ENCODE results near the gene WFIKKN2. TPM values are rescaled to one million over a fixed set of nuclear protein-coding genes. Genes with fewer than 3 reads are reported as not detected.

The WFIKKN2 gene
- total and polyA plus RNA-seq, 2 of the 13 experiments (the other 11 are each of a cell fraction or from before 2014, with no cell fraction given): not detected

DNA sequence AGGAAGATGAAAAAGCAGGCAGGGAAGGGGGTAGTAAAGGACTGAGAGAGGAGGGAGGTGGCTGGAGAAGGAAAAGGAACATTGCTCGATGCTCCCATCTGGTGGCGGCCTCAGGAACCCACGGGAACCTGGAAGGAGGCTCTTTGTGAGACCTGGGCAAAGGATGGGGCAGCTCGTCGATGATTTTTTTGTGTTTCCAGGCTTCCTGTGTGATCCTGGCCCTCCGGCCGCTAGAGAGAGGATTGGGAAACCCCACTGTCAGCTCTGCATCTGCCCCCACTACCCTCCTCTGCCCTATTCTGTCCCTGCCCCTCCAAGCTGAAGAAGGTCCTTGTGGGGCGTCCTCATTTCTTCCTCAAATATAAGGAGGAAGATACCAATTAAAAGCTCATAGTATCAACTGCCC lies 6.6 kb downstream of the WFIKKN2 start (continued):
- TF ChIP-seq, protein P1, sequence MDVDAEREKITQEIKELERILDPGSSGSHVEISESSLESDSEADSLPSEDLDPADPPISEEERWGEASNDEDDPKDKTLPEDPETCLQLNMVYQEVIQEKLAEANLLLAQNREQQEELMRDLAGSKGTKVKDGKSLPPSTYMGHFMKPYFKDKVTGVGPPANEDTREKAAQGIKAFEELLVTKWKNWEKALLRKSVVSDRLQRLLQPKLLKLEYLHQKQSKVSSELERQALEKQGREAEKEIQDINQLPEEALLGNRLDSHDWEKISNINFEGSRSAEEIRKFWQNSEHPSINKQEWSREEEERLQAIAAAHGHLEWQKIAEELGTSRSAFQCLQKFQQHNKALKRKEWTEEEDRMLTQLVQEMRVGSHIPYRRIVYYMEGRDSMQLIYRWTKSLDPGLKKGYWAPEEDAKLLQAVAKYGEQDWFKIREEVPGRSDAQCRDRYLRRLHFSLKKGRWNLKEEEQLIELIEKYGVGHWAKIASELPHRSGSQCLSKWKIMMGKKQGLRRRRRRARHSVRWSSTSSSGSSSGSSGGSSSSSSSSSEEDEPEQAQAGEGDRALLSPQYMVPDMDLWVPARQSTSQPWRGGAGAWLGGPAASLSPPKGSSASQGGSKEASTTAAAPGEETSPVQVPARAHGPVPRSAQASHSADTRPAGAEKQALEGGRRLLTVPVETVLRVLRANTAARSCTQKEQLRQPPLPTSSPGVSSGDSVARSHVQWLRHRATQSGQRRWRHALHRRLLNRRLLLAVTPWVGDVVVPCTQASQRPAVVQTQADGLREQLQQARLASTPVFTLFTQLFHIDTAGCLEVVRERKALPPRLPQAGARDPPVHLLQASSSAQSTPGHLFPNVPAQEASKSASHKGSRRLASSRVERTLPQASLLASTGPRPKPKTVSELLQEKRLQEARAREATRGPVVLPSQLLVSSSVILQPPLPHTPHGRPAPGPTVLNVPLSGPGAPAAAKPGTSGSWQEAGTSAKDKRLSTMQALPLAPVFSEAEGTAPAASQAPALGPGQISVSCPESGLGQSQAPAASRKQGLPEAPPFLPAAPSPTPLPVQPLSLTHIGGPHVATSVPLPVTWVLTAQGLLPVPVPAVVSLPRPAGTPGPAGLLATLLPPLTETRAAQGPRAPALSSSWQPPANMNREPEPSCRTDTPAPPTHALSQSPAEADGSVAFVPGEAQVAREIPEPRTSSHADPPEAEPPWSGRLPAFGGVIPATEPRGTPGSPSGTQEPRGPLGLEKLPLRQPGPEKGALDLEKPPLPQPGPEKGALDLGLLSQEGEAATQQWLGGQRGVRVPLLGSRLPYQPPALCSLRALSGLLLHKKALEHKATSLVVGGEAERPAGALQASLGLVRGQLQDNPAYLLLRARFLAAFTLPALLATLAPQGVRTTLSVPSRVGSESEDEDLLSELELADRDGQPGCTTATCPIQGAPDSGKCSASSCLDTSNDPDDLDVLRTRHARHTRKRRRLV (CRISPR knock-in tag; IDR thresholded peaks at IDR 0.05): no peak
- TF ChIP-seq NR2F6 (IDR thresholded peaks at IDR 0.05) (no peak), NR2F6 (CRISPR knock-in tag; IDR thresholded peaks at IDR 0.05) (no peak), PAX8 (CRISPR knock-in tag; IDR thresholded peaks at IDR 0.05; ENCODE audit: borderline replicate concordance) (no peak), ZNF430 (CRISPR knock-in tag; IDR thresholded peaks at IDR 0.05) (no peak), SMAD9 (CRISPR knock-in tag; IDR thresholded peaks at IDR 0.05) (no peak), ZNF570 (CRISPR knock-in tag; IDR thresholded peaks at IDR 0.05; ENCODE audit: borderline replicate concordance) (no peak), TOPORS (CRISPR knock-in tag; IDR thresholded peaks at IDR 0.05) (no peak), CEBPB (IDR thresholded peaks at IDR 0.05; ENCODE audit: borderline replicate concordance, low read depth, low read length) (no peak), ZNF792 (CRISPR knock-in tag; IDR thresholded peaks at IDR 0.05) (peak; percentile 41; the same call in 1 of the 2 replicates), FOSL2 (CRISPR knock-in tag; IDR thresholded peaks at IDR 0.05) (peak; percentile 19; the same call in 1 of the 2 replicates), NR2C2 (CRISPR knock-in tag; IDR thresholded peaks at IDR 0.05; ENCODE audit: borderline replicate concordance) (no peak), SIN3A (IDR thresholded peaks at IDR 0.05; ENCODE audit: borderline replicate concordance, low read depth, low read length) (no peak), HNRNPK (IDR thresholded peaks at IDR 0.05; ENCODE audit: low read depth, low read length, poor library complexity, severe bottlenecking) (peak; percentile 52), CBFB (CRISPR knock-in tag; IDR thresholded peaks at IDR 0.05) (no peak), ZNF761 (CRISPR knock-in tag; conservative IDR thresholded peaks at IDR 0.05) (no peak)
- TF ChIP-seq, protein P2, sequence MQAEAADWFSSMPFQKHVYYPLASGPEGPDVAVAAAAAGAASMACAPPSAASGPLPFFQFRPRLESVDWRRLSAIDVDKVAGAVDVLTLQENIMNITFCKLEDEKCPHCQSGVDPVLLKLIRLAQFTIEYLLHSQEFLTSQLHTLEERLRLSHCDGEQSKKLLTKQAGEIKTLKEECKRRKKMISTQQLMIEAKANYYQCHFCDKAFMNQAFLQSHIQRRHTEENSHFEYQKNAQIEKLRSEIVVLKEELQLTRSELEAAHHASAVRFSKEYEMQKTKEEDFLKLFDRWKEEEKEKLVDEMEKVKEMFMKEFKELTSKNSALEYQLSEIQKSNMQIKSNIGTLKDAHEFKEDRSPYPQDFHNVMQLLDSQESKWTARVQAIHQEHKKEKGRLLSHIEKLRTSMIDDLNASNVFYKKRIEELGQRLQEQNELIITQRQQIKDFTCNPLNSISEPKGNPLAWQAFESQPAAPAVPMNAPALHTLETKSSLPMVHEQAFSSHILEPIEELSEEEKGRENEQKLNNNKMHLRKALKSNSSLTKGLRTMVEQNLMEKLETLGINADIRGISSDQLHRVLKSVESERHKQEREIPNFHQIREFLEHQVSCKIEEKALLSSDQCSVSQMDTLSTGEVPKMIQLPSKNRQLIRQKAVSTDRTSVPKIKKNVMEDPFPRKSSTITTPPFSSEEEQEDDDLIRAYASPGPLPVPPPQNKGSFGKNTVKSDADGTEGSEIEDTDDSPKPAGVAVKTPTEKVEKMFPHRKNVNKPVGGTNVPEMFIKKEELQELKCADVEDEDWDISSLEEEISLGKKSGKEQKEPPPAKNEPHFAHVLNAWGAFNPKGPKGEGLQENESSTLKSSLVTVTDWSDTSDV (CRISPR knock-in tag; IDR thresholded peaks at IDR 0.05): no peak
- TF ChIP-seq, protein P3, sequence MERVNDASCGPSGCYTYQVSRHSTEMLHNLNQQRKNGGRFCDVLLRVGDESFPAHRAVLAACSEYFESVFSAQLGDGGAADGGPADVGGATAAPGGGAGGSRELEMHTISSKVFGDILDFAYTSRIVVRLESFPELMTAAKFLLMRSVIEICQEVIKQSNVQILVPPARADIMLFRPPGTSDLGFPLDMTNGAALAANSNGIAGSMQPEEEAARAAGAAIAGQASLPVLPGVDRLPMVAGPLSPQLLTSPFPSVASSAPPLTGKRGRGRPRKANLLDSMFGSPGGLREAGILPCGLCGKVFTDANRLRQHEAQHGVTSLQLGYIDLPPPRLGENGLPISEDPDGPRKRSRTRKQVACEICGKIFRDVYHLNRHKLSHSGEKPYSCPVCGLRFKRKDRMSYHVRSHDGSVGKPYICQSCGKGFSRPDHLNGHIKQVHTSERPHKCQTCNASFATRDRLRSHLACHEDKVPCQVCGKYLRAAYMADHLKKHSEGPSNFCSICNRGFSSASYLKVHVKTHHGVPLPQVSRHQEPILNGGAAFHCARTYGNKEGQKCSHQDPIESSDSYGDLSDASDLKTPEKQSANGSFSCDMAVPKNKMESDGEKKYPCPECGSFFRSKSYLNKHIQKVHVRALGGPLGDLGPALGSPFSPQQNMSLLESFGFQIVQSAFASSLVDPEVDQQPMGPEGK (CRISPR knock-in tag; IDR thresholded peaks at IDR 0.05): peak; percentile 45; the same call in 1 of the 2 replicates
- TF ChIP-seq, protein P4, sequence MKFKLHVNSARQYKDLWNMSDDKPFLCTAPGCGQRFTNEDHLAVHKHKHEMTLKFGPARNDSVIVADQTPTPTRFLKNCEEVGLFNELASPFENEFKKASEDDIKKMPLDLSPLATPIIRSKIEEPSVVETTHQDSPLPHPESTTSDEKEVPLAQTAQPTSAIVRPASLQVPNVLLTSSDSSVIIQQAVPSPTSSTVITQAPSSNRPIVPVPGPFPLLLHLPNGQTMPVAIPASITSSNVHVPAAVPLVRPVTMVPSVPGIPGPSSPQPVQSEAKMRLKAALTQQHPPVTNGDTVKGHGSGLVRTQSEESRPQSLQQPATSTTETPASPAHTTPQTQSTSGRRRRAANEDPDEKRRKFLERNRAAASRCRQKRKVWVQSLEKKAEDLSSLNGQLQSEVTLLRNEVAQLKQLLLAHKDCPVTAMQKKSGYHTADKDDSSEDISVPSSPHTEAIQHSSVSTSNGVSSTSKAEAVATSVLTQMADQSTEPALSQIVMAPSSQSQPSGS (CRISPR knock-in tag; IDR thresholded peaks at IDR 0.05): no peak
